ENCODE results near the gene HHATL.

GRCh38 chr3:42691816-42692666, 10.6 kb downstream of the HHATL start:
- TF ChIP-seq CTCF (IDR thresholded peaks at IDR 0.05) (no peak), ZFX (IDR thresholded peaks at IDR 0.05; ENCODE audit: borderline replicate concordance) (no peak)
